Mucosa of rectum (tissue), 2 donors: Measurements from ENCODE around the gene CD300LB.
"Not testable (repeated sequence)": the region's sequence is repeated elsewhere in the genome, so short reads cannot be mapped to it uniquely, and the experiment has no call there.

Experiments used
- H3K27ac ChIP-seq, 2 donors: one replicate each; pipeline ENCODE4 v1.7.0; 2013; ENCODE audit warnings: inconsistent platforms in 2 of 2, low read depth in 2 of 2, low read length in 2 of 2
- H3K27me3 ChIP-seq, 2 donors: one replicate each; pipeline ENCODE4 v1.7.0; 2013; ENCODE audit warnings: low read length in 2 of 2; ENCODE audit not compliant: control insufficient read depth in 2 of 2, insufficient read depth in 2 of 2
- H3K36me3 ChIP-seq, 2 donors: one replicate each; pipeline ENCODE4 v1.7.0; 2013; ENCODE audit warnings: low read length in 2 of 2; ENCODE audit not compliant: control insufficient read depth in 2 of 2, insufficient read depth in 2 of 2
- H3K4me1 ChIP-seq, 2 donors: one replicate each; pipeline ENCODE4 v1.7.0; 2013; ENCODE audit warnings: low read length in 2 of 2, mild to moderate bottlenecking in 1 of 2; ENCODE audit not compliant: control insufficient read depth in 2 of 2, insufficient read depth in 2 of 2
- H3K4me3 ChIP-seq, 2 donors: one replicate each; pipeline ENCODE4 v1.7.0; 2013; ENCODE audit warnings: low read length in 2 of 2
- H3K9ac ChIP-seq, 2 donors: one replicate each; pipeline ENCODE4 v1.7.0; 2013; ENCODE audit warnings: low read length in 2 of 2, low read depth in 1 of 2, mild to moderate bottlenecking in 1 of 2
- H3K9me3 ChIP-seq, 2 donors: one replicate each; pipeline ENCODE4 v1.7.0; 2013; ENCODE audit warnings: low read length in 2 of 2; ENCODE audit not compliant: control insufficient read depth in 2 of 2
- donor health status: healthy.
- donor health status: Normal muscosa, but diverticular disease.

CD300LB gene

DNA sequence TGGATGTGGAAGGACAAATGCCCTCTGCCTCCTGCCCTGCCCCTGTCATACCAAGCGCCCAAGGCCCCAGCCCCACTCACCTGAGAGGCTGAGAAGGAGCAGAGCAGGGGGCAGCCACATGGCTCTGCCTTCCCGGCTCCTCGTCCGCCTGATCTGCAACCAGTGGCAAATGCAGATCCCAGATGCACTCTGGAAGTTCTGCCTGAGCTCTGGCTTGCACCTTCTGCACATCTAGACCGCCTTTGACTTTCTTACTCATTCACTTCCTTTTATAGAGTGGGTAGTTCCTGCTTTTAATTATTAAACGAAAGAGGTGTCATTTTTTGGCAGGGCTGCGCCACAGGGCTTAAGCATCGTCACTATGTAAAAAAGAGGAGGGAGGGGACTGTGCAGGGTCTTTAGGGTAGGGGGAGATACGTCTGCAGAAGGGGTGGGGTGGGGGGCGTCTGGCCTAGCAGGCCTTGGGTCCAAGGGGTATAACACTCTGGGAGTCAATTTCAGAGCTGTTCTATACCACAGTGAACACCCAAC is at the start of gene CD300LB:
Gene CD300LB, minus strand, starts transcription at position 245 of the 531 bp plus-strand sequence. Its CDS starts 125 bp downstream, at position 120.
- peak within 1 kb of the TSS in 1 of 2 donors; percentile 45 for H3K4me3 ChIP-seq
- H3K9ac ChIP-seq: no peak within 1 kb of the TSS
- H3K27me3 ChIP-seq: peaks cover 0 to 4% of the 10 kb centered on the region in 2 donors
- H3K27ac ChIP-seq: no peak within 1 kb of the TSS
- no peaks in the 10 kb centered on the region for H3K36me3 ChIP-seq
- no peaks in the 10 kb centered on the region for H3K9me3 ChIP-seq
- H3K4me1 ChIP-seq: no peaks in the 10 kb centered on the region

DNA sequence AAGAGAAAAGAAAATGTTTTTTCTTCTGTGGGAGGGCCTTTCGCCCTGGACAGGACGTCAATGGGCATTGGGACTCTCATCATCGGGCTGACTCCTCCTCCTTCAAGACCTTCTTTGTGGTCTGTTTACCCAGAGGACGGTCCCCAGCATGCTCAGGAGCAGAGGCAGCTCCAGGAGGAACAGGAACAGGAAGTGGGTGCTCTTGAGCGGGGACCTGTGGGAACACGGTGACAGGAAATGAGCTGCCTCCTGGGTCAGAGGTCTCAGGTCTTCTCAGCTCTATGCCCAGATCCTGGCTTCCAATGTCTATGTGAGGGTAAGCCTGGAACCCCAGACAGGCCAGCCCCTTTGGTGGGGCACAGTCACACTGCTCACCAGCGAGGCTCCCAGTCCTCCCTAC is 48.6 kb upstream of the CD300LB start:
- H3K27ac ChIP-seq: no peak overlapping the region
- no peaks in the 10 kb centered on the region for H3K9me3 ChIP-seq
- H3K36me3 ChIP-seq: no peaks in the 10 kb centered on the region
- no peak overlapping the region for H3K4me3 ChIP-seq
- H3K4me1 ChIP-seq: no peaks in the 10 kb centered on the region
- H3K9ac ChIP-seq: no peak overlapping the region
- no peaks in the 10 kb centered on the region for H3K27me3 ChIP-seq

DNA sequence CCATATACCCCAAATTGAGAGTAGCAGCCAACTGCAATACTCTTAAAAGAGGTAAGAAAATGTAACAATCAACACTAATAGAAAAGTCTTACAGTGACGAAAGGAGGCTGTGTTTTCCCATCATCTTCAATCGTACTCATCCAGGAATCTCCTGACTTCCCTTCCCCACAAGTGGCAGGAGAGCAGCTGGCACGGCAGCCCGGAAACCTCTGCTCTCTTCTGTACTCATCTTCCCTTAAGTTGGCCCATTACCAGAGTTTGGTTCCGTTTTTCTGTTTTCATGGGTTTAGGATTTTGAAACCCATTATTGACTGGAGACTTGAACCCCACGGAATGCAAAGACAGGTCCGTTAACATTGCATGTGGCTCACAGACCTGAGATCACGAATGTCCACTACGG is 47.7 kb upstream of the CD300LB start:
- H3K36me3 ChIP-seq: no peaks in the 10 kb centered on the region
- H3K4me1 ChIP-seq: peaks cover 3% of the 10 kb centered on the region in 2 donors
- no peaks in the 10 kb centered on the region for H3K27me3 ChIP-seq
- no peak overlapping the region for H3K27ac ChIP-seq
- H3K9ac ChIP-seq: no peak overlapping the region
- H3K4me3 ChIP-seq: no peak overlapping the region
- H3K9me3 ChIP-seq: no peaks in the 10 kb centered on the region

DNA sequence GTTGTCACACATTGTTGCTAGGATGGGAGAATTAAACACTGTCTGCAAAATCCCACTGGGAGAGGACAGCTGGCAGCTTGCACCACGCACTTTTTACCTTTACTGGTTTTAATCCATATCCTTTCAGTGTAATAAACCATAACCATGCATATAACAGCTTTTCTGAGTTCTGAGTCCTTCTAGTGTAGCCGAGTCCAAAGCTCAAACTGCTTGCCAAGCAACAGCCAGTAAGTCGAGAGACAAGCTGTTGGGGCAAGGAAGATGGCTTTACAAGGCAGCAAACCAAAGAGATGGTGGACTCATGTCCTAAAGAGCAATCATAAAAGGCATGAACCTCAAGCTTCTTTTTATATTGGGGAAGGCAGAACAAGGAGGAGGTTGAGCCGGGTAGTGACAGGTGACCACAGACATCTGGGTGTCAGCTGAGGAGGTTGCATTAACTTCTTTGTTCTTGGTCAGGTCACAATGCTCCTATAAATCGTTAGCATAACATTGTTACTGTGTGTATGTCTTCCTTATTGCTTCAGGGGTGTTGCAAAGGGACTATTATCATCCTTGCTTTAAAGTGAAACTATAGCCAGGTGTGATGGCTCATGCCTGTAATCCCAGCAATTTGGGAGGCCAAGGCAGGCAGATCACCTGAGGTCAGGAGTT is 43.3 kb upstream of the CD300LB start:
- Histone ChIP-seq H3K9ac (no peak overlapping the region), H3K4me1 (peaks cover 3% of the 10 kb centered on the region in 2 donors), H3K9me3 (no peaks in the 10 kb centered on the region), H3K4me3 (no peak overlapping the region), H3K27ac (peak overlapping the region in 1 of 2 donors; percentile 51), H3K36me3 (no peaks in the 10 kb centered on the region), H3K27me3 (no peaks in the 10 kb centered on the region)

DNA sequence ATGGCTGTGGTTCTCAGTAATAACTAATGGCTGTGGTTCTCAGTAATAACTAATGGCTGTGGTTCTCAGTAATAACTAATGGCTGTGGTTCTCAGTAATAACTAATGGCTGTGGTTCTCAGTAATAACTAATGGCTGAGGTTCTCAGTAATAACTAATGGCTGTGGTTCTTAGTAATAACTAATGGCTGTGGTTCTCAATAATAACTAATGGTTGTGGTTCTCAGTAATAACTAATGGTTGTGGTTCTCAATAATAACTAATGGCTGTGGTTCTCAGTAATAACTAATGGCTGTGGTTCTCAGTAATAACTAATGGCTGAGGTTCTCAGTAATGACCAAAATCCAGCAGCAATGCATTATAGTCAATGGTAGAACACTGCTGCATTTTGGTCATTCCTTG is 42.4 kb upstream of the CD300LB start:
- not testable (repeated sequence) for H3K9ac ChIP-seq, H3K4me3 ChIP-seq, H3K27me3 ChIP-seq, H3K4me1 ChIP-seq, H3K9me3 ChIP-seq, H3K27ac ChIP-seq, H3K36me3 ChIP-seq

DNA sequence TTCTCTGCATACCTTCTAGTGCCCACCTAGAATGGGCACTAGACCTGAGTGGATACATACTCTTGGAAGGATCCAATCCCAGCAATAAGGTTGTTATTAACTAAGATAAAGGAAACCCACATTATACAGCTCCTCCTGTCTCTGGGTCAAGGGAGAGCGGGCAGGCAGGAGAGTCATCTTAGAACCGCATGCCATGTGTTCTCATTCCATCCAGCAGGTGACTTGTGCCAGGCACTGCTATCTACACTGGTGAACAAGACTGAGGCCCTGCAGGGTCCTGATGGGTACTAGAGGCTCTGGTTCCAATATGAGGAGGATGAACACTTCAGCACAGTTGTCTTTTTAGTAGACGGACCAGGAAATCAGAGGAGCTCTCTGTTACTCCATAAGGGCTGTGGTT is 41.9 kb upstream of the CD300LB start:
- peaks cover 3% of the 10 kb centered on the region in 2 donors for H3K4me1 ChIP-seq
- H3K27ac ChIP-seq: no peak overlapping the region
- H3K27me3 ChIP-seq: no peaks in the 10 kb centered on the region
- H3K9me3 ChIP-seq: no peaks in the 10 kb centered on the region
- H3K9ac ChIP-seq: no peak overlapping the region
- no peaks in the 10 kb centered on the region for H3K36me3 ChIP-seq
- H3K4me3 ChIP-seq: no peak overlapping the region

DNA sequence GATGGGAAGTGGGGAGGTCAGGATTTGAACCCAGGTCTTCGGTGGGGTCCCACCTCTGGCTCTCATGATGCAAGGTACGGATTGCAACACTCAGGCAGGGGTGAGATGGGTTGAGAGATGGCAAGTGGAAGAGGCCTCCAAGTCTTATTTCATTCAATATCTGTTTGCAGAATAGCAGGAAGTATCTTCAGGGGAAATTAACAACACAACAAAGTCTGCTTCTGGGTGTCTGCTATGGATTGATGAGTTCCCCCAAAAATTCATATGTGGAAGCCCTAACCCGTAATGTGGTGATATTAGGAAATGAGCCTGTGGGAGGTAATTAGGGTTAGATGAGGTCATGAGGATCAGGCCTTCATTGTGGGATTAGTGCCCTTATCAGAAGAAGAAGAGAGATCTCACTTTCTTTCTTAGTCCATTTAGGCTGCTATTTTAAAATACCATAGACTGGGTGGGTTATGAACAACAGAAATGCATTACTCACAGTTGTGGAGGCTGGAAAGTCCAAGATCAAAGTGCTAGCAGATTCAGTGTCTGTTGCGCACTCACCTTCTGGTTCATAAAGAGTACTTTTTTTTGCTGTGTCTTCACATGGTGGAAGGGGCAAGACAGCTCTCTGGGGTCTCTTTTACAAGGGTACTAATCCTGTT is 40.5 kb upstream of the CD300LB start:
- Histone ChIP-seq H3K9me3 (no peaks in the 10 kb centered on the region), H3K9ac (no peak overlapping the region), H3K36me3 (no peaks in the 10 kb centered on the region), H3K27ac (no peak overlapping the region), H3K4me1 (peaks cover 3% of the 10 kb centered on the region in 2 donors), H3K4me3 (no peak overlapping the region), H3K27me3 (no peaks in the 10 kb centered on the region)

DNA sequence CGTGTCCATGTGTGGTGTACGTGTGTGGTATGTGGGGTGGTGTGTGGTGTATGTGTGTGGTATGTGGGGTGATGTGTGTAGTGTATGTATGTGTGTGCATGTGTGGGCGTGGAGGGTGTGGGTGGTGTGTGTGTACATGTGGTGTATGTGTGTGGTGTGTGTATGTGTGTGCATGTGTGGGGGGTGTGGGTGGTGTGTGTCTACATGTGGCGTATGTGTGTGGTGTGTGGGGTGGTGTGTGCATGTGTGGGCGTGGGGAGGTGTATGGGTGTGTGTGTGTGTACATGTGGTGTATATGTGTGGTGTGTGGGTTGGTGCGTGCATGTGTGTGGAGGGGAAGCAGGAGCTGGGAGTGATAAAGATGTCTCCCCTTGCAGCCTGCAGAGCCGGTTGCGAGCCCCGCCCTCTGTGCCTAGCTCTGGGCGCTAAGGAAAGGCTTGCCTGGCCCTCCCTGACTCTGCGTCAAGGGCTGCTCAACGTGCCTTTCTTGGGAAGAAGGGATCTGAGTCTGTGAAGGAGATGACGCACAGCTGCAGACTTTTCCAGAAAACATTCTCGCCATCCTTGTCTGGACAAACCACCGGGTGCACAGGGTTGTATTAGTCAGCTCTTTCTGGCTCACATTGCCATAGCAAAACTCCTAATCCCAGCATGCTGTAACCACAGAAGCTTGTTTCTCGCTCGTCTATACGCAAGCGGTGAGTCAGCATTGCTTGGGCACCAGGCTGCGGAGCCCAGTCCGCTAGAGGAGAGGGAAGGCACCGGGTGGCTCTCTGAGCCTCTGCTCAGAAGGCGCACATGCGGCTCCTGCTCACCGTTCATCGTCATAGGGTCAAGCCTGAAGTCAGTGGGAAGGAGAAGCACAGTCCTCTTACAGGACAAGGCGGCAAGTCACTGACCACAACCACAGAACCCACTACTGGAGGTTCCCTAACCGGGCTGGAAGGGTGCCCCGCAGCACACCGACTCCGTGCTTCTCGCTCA is 38.0 kb upstream of the CD300LB start:
- Histone ChIP-seq H3K27me3 (no peaks in the 10 kb centered on the region), H3K9ac (no peak overlapping the region), H3K27ac (no peak overlapping the region), H3K4me3 (no peak overlapping the region), H3K36me3 (no peaks in the 10 kb centered on the region), H3K9me3 (no peaks in the 10 kb centered on the region), H3K4me1 (peaks cover 1 to 3% of the 10 kb centered on the region in 2 donors)

DNA sequence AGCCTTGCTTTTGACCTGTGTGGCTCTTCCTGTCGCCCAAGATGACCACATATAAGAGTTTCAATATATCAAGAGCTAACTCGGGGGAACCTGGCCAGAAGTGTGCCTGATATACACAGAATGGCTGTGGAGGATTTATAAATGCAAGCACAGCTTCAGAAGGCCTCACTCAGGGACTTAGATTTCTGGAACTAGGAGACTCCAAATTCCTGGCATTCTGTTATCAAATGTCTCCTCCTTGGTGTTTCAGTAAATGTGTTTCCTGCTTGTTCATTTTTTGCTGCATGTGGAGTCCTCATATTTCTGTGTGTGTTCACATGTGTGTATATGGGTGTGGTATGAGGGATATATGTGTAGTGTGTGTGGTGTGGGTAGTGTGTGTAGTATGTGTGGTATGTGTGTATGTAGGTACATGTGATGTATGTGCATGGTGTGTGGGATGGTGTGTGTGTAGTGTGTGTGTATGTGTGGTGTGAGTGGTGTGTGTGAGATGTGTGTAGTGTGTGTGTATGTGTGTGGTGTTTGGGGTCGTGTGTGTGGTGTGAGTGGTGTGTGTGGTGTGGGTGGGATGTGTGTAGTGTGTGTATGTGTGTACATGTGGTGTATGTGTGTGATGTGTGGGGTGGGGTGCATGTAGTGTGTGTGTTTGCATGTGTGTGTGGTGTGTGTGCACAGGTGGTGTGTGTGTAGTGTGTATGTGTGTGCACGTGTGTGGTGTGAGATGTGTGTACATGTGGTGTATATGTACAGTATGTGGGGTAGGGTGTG is 37.0 kb upstream of the CD300LB start:
- H3K27me3 ChIP-seq: no peaks in the 10 kb centered on the region

More for the DNA sequence above, 37.0 kb upstream of the CD300LB start:
- H3K4me3 ChIP-seq: no peak overlapping the region
- no peaks in the 10 kb centered on the region for H3K9me3 ChIP-seq
- no peak overlapping the region for H3K27ac ChIP-seq
- H3K4me1 ChIP-seq: no peaks in the 10 kb centered on the region
- H3K9ac ChIP-seq: no peak overlapping the region
- no peaks in the 10 kb centered on the region for H3K36me3 ChIP-seq
